GM18907 (cell line): ENCODE results near the gene LYPD6B.
"Not testable (repeated sequence)": the region's sequence is repeated elsewhere in the genome, so short reads cannot be mapped to it uniquely, and the experiment has no call there.

Source experiments
- ATAC-seq: cut with Tn5 transposase; IDR thresholded peaks from one replicate; pipeline ENCODE4 v1.9.1; 2021; ENCODE audit warnings: mild to moderate bottlenecking, moderate library complexity; ENCODE audit not compliant: unreplicated experiment

The LYPD6B gene

DNA sequence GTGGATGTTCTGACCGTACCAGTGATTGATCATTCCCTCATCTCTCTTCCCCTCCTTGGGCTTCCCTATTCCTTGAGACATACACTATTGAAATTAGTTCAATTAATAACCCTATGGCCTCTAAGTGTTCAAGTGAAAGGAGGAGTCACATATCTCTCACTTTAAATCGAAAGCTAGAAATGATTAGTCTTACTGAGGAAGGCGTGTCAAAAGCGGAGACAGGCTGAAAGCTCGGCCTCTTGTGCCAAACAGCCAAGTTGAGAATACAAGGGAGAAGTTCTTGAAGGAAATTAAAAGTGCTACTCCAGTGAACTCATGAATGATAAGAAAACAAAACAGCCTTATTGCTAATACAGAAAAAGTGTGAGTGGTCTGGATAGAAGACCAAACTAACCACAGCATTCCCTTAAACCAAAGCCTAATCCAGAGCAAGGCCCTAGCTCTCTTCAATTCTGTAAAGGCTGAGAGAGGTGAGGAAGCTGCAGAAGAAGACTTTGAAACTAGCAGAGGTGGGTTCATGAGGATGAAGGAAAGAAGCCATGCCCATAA is 147.5 kb downstream of the LYPD6B start:
- ATAC-seq = no peak

DNA sequence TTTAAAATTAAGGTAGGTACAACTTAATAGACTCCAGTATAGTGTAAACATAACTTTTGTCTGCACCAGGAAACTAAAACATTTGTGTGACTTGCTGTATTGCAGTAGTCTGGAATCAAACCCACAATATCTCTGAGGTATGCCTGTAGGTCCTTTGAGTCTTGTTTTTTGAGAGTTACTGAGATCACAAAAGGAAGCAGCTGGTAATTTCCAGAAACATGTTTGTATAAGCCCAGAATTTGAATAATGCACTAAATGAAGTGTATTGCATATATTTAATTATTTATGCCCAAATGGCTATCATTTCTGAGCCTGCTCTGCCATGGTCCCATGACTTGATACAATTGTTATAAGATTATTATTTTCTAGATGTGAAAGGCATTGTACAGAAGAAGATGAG is 148.6 kb downstream of the LYPD6B start:
- no peak for ATAC-seq

DNA sequence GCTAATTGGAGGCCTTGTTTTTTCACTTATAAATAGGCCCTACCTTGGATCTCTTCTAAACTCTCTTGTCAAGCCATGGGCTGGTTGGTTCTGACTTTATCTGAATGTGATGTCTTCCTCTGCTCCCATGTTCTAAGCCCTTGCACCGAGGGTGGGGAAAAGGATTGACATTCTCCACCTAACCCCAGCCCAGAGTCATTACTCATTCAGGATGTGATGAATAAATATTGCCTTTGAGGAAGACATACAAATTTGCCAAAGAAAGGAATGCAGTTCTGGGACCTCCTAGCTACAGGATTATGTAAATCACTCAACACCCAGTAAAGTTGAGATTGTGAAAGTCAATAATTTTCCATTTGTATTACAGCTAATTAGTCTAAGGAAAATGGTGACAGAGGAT is 149.8 kb downstream of the LYPD6B start:
- ATAC-seq = no peak

DNA sequence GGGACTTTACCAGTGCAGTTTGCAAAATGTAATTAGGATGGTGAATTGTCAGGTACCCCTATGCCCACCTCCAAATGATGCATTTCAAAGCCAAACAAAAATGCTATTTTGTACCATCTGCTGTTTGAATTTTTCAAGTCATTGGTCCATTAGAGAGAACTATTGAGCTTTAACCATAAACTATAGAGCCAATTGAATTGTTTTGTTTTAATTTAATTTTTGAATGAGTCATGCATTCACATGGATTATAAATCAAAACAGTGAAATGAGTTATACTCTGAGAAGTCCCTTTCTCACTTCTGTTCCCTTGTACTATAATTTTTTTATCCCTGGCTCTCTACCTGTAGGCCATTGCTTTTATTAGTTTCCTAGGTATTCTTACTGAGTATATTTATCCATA is 151.3 kb downstream of the LYPD6B start:
- no peak for ATAC-seq

DNA sequence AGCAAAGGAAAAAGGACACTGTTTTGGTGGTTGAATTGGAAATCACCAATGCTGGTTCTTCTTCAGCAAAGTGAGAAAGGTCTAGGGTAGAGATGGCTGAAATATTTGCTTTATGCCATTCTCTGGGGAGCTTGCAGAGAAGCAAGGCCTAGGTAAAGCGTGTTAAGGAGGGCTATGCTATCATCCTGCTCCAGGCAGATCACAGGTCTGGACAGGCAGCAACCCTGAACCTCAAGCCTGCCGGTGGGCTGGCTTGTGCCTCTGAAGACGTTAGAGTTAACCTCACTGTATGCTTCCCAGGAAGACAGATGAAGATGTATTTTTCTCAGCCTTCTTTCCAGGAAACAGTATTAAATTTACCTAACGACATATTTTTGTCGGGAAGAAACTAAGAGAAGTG is 153.4 kb downstream of the LYPD6B start:
- ATAC-seq = no peak

DNA sequence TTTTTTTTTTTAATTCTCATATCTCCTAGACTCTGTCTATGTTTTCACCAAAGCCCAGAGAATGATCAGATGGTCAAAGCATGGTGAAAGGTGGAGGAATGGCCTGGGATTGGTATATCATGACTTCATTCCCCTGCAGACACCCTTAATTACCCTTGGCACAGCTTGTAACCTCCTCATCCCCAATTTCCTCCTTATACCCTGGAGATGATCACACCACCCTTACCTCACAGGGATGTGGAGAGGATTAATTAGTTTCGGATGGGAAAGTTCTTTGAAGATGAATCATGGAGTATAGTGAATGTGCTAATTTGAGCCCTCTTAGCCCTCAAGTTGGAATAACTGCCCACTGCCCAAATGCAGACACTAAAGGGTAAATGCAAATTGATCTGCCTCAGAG is 153.9 kb downstream of the LYPD6B start:
- no peak for ATAC-seq

DNA sequence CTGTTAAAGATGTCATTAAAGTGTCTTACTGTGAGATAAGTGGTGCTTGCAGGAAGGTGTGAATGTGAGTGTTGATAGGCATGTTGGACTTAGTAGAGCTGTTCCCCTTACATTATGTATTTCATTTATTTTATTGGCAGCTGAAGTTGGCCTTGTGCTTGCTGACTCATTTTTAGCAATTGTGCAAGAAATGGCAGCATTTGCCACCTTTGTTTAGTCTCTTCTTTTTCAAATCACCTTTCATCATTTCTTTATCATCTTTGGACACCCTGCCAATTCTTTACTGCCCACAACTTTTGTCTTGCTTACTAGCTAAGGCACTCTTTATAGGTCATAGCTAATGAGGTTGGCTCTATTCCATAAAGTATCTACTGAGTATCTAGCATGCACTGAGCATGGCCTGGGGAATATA is 161.6 kb downstream of the LYPD6B start:
- no peak for ATAC-seq

DNA sequence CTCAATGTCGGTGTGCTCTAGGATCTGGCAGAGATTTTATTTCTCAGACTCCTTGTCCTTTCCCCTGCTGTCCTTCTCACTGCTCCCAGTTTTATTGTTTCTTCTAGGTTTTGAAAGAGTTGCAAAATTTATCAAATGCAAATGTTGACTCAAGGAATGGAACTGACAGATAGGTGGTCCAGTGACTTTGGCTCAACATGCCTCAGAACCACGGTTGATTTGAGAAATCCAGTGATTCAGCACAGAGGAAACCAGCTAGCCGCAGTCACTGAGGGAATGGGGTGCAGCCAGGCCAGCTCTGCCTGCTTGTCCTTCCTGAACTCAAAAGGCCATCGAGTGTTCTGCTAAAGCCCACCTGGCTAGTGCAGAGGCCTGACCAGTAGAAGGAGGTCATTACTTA is 166.2 kb downstream of the LYPD6B start:
- ATAC-seq = no peak

DNA sequence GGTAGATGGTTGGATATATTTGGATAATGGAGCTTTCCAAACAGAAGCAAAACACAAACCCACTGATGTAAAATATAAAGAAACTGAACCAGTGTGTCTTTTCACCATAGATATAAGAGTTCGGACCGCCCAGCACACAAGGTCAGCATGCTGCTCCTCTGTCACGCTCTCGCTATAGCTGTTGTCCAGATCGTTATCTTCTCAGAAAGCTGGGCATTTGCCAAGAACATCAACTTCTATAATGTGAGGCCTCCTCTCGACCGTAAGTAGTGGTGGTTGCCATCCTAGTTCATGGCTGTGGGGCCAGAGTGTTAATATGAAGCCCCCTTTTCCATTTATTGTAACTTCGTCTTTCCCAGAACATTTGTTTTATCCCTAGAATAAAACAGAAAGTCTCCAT is 166.6 kb downstream of the LYPD6B start:
- ATAC-seq = no peak

DNA sequence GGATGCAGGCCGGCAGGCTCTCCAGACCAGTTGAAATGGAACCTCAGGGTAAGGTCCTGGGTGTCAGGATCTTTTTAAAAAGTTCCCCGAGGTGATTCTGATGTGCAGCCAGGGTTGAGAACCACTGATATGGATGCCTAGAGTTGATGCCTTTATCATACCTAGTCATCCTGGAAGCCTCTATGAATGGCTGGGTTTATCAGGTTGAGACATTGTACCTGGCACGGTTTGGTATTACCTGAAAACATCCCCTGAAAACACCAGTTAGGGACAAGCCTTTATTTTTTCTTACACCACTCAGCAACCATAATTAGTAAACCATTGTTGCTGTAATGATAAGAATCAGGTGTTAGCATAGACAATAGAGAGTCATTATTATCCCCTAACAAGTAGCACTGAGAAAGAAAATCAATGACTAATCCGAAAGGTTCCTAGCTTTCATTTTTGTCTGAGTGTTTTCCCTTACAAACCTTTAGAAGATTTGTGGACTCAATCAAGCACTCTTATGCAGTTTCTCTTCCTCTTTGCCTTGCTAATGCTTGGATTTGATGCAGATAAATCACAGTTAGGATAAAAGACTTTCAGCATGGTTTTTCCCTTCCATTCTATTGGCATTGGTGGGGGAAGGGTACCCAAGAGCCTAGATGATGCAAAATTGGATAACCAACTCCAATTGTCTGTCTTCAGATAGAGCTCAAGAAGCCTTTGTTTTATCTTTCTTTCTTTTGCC is 175.4 kb downstream of the LYPD6B start:
- ATAC-seq = no peak

DNA sequence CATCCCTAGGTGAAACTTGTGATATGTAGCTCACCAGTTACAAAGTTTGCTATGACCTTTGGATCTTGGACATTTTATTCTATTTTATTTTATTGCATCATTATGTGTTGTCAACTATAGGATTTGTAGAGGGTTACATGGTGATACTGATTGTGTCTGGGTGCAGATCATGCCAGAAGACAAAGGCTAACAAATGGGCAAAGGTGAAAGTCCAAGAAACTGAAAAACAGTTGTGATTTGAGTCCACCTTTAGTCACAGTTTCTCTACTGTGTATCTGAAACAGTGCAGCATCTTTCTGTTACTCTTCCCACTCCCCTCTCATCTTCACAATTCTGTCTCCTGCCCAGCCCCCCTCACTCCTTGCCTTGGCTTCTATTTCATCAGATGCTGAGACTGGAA is 180.0 kb downstream of the LYPD6B start:
- ATAC-seq = no peak

DNA sequence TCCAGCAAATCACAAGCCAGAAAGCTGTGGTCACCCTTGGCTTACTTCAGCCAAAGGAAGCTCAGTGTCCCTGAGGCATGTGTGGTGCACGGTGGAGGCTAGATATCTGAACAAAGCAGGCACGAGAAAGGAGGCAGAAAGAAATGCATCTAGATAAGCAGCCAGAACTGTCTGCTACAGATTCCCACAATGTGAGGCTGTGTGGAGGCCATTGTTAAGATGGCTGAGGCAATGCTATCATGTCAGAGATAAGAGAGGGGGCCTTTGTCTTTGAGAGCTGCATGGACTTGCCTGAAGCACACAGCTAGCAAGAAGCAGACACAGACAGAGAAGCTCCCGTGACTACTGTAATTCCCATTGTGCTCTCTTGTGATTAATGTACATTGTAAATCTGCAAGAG is 181.4 kb downstream of the LYPD6B start:
- no peak for ATAC-seq

DNA sequence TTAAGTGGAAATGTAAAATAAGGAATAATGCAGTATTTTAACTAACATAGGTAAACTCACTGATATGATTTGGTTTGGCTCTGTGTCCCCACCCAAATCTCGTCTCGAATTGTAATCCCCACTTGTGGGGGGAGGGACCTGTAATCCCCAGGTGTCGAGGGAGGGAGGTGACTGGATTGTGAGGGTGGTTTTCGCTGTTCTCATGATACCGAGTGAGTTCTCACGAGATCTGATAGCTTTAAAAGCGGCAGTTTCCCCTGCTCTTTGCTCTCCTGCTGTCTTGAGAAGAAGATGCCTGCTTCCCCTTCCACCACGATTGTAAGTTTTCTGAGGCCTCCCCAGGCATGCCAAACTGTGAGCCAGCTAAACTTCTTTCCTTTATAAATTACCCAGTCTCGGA is 182.5 kb downstream of the LYPD6B start:
- ATAC-seq = no peak

DNA sequence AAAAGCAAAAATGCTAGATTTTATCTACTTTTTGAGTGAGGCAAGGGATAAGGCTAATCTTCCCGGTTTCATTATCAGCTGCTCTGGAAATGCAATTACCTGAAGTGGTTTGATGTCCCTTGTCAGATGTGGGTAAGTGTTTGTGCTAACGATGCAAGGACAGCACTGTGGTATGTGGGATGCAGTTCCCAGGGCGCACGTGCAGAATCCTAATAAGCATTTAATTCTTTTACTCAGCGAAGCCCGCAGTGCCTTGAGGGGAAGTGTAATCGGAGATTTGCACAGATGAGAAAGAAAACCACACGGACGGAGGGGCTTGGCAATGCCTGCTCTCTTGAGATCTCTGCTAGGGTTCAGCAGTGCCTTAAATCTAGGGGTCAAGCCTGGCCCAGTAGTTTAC is 183.4 kb downstream of the LYPD6B start:
- ATAC-seq = no peak

DNA sequence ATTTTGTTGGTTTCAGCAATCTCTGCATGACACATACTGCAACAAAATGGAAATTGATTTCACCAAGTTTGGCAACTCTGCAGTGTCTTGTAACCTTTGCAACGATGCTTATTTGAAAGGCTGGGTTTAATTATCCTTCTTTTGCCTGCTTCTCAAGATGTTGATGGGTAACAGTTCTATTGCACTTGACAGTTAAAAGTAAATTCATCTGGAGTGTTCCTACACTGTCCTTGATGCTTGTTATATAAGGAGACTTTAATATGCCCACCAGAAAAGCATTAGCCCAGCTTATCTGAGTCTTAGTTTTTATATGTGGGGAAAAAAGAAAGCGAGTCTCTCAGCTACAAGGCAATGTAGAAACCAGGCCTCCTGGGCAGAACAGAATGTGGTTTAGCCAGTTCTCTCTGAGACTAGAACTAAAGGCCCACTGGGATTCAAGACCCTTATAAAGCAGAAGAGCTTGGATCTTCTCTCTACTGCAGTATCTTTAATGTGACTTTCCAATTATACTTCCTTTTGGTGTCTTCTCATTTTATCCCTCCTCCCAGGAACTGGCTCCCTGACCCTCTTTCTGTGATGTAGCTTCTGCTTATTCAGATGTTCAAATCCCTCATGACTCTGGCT is 185.1 kb downstream of the LYPD6B start:
- no peak for ATAC-seq

DNA sequence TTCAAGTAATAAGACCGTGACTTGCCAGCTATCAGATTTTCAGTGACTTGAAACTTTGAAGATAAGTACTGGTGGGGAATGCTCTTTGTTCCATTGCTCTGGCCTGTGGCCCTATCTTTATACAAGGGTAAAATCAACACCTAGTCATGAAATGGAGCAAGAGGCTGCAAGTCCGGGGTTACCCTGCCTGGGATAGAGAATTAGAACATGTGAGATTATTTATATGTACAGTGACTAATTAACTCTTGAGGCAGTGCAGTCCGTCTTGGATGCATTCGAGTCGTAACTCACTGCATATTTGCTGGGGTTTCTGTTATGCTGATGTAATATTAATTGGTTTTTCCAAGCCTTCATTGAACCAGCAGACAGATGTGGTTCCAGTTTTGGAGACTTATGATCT is 186.0 kb downstream of the LYPD6B start:
- no peak for ATAC-seq

DNA sequence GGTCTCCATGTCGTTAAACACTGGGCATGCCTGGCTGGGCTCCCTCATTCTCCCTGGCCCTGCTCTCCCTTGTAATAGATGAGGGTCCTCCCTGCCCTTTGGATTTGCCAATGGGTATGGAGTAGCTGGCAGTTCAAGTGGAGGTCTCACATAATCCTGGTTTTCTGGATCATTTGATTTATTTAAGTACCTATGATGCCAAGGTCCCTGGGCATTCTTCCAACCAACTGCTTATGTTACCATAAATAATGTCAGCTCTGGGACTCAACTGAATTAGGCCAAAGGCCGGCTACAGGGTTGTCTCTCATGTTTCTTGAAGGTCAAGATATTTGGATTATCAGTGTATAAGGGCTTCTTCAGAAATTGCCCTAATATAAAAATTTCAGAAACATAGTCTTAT is 186.9 kb downstream of the LYPD6B start:
- ATAC-seq = no peak

DNA sequence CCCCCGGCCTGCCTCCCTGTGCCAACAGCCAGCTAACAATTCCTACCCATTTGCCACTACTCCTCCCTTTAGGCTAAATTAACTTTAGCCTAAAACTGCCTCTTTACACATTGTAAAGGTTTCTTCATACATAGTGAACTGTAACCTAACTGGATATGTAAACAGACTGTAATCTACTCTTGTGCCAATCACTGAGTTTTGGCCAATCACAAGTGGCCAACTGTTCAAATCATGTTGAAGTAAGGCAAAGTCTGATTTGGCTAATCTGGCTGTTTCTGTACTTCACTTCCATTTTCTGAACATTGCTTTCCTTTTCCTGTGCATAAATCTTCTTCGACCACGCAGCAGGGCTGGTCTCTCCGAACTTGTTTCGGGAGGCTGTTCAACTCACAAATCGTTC is 188.3 kb downstream of the LYPD6B start:
- ATAC-seq = no peak

DNA sequence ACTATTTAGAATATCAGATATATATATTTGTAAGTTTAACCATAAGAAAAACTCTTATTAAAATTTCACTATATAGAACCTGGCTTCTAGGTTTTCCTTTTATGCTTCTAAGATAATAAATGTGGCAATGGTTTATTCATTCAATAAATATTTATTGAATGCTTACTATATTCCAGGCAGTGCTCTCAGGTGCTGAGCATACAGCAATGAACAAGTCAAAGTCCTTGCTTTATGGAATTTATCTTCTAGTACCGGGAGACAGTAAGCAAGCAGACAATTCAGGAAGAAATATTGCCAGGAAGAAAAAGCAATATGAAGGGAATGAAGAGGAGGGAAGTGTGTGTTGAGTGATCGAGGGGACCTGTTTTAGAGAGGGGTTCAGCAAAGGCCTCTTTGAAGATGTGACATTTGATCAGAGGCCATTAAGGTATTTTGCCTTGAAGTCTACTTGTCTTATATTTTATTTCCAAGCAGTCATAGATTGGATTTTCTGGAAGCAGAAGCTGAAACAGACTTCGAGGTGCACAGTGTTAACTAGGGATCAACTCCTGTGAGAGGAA is 197.4 kb downstream of the LYPD6B start:
- no peak for ATAC-seq

DNA sequence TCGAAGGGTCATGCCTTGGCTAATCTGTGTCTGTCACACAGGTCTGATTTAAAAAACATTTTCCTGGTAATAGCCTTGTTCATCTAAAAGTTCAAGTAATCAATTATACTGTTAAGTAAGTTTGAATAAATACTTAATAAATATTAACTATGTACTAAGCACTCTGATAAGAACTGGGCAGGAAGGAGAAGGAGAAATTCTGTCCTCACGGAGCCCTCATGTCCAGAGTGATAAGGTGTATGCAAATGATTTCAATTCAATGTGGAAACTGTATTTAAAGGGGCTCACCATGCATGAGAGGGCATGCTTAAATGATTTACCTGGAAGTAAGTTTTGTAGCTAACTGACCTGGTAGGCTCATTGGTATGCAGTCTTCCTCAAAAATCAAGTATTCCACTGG is 197.9 kb downstream of the LYPD6B start:
- no peak for ATAC-seq

DNA sequence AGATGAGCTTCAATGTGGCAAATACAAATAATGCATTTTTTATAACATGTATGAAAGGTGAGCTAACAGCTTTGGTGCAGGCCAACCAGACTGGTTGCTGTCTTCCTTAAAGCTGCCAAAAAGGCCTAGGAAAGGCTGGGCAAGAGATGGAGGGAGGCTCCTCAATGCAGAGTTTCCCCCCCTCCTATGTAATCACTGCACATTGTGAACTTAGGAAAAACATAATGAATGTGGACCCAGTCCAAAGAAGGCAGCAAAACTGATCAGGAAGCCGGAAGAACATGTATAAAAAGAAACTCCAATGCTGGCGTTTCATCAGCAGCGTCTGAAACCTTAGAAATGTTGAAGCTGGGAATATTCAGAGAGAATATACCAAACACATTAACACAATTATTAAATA is 207.7 kb downstream of the LYPD6B start:
- ATAC-seq = no peak

DNA sequence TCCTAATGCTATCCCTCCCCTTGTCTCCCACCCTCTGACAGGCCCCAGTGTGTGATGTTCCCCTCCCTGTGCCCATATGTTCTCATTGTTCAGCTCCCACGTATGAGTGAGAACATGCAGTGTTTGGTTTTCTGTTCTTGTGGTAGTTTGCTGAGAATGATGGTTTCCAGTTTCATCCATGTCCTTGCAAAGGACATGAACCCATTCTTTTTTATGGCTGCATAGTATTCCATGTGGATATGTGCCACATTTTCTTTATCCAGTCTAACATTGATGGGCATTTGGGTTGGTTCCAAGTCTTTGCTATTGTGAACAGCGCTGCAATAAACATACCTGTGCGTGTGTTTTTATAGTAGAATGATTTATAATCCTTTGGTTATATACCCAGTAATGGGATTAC is 212.9 kb downstream of the LYPD6B start:
- not testable (repeated sequence) for ATAC-seq
